Coronary artery (tissue), 2 donors: ENCODE results near the gene DST.

Experiments
- DNase-seq: peaks from one replicate; pipeline ENCODE4 v3.0.0-alpha.2; 2017; ENCODE audit warnings: low spot score
- H3K27ac ChIP-seq, 2 donors: fragments of 200-600 bp; sonication (generic); one replicate each; pipeline ENCODE4 v1.5.1; 2016 to 2019
- H3K4me3 ChIP-seq: fragments of 200-600 bp; sonication (generic); 2 replicates; pipeline ENCODE4 v1.5.1; 2016; ENCODE audit warnings: mild to moderate bottlenecking, moderate library complexity
- CTCF ChIP-seq: fragments of 200-600 bp; sonication (generic); IDR thresholded peaks from one replicate; pipeline ENCODE4 v1.5.1; 2019; ENCODE audit warnings: antibody characterized with exemption

Gene DST

GRCh38 chr6:56430629-56431600 is 211.8 kb downstream of the DST start:
- no peak overlapping the region for H3K4me3 ChIP-seq
- no peak for DNase-seq
- no peak overlapping the region for H3K27ac ChIP-seq
- TF ChIP-seq CTCF, result no peak

GRCh38 chr6:56424542-56425083 is 218.1 kb downstream of the DST start:
- no peak overlapping the region for H3K27ac ChIP-seq
- DNase-seq, result no peak
- no peak for TF ChIP-seq CTCF

GRCh38 chr6:56424064-56424463 is 218.6 kb downstream of the DST start:
- DNase-seq, result no peak
- TF ChIP-seq CTCF, result no peak
- Histone ChIP-seq H3K4me3 (no peak overlapping the region), H3K27ac (no peak overlapping the region)

More at GRCh38 chr6:56424542-56425083, 218.1 kb downstream of the DST start:
- H3K4me3 ChIP-seq, result no peak overlapping the region

GRCh38 chr6:56420296-56420695 is 222.4 kb downstream of the DST start:
- Histone ChIP-seq H3K27ac (no peak overlapping the region), H3K4me3 (no peak overlapping the region)
- TF ChIP-seq CTCF, result no peak
- no peak for DNase-seq

GRCh38 chr6:56419191-56419590 is 223.5 kb downstream of the DST start:
- no peak for DNase-seq
- no peak overlapping the region for H3K27ac ChIP-seq
- no peak overlapping the region for H3K4me3 ChIP-seq

GRCh38 chr6:56417823-56418222 is 224.9 kb downstream of the DST start:
- no peak overlapping the region for H3K27ac ChIP-seq
- DNase-seq, result no peak
- no peak for TF ChIP-seq CTCF
- H3K4me3 ChIP-seq, result no peak overlapping the region

More at GRCh38 chr6:56419191-56419590, 223.5 kb downstream of the DST start:
- TF ChIP-seq CTCF, result no peak
